ENCODE measurements around the gene TNPO3.

- TF ChIP-seq CTCF (IDR thresholded peaks at IDR 0.05) (no peak), IRF3 (IDR thresholded peaks at IDR 0.05; ENCODE audit: low read depth, low read length) (no peak), EP300 (IDR thresholded peaks at IDR 0.05; ENCODE audit: borderline replicate concordance in 1 of 2, low read depth in 1 of 2, low read length in 1 of 2) (no peak), TEAD4 (IDR thresholded peaks at IDR 0.05; ENCODE audit: borderline replicate concordance, insufficient read depth) (no peak), MEF2A (IDR thresholded peaks at IDR 0.05; ENCODE audit: borderline replicate concordance, low read depth) (no peak), EZH2phosphoT487 (IDR thresholded peaks at IDR 0.05; ENCODE audit: borderline replicate concordance, low read depth) (no peak)
- TF ChIP-seq, protein P1, sequence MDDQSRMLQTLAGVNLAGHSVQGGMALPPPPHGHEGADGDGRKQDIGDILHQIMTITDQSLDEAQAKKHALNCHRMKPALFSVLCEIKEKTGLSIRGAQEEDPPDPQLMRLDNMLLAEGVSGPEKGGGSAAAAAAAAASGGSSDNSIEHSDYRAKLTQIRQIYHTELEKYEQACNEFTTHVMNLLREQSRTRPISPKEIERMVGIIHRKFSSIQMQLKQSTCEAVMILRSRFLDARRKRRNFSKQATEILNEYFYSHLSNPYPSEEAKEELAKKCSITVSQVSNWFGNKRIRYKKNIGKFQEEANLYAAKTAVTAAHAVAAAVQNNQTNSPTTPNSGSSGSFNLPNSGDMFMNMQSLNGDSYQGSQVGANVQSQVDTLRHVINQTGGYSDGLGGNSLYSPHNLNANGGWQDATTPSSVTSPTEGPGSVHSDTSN (IDR thresholded peaks at IDR 0.05) = no peak
Measured at GRCh38 chr7:129017264-129017663, 37.6 kb downstream of the TNPO3 start.

Measured in SK-N-SH (cell line).